GM12878 (cell line): ENCODE measurements around the gene HERC6. TPM values are rescaled to one million over a fixed set of nuclear protein-coding genes. Genes with fewer than 3 reads are reported as not detected.

ENCODE experiments used
- ATAC-seq: fragments of 200-7000 bp; cut with Tn5 transposase; 3 replicates; pipeline ENCODE4 v1.9.1; 2020; ENCODE audit warnings: mild to moderate bottlenecking, moderate library complexity
- BruUV-seq: library from RNA; stranded (reverse); fragments of 400-500 nt; replicated peaks from 2 replicates; lab custom pipeline; 2021; lab: Mats Ljungman, UMichigan
- CTCF ChIA-PET: fragments of 300-600 bp; sonication (Branson Sonifier 250); formaldehyde crosslinking; extraction: SDS; loops from one replicate; lab custom pipeline; 2021; ENCODE audit warnings: inconsistent platforms; lab: Yijun Ruan, JAX
- POLR2A ChIA-PET: fragments of 350-600 bp; formaldehyde crosslinking; extraction: SDS; loops from one replicate; lab custom pipeline; 2021; ENCODE audit warnings: inconsistent platforms; lab: Charles Lee
- RAD21 ChIA-PET: fragments of 300-600 bp; sonication (Branson Sonifier 250); formaldehyde crosslinking; loops from one replicate; lab custom pipeline; 2023; ENCODE audit warnings: antibody characterized with exemption; ENCODE audit not compliant: unreplicated experiment; lab: Charles Lee
- SMC1A ChIA-PET: fragments of 300-600 bp; sonication (Branson Sonifier 250); formaldehyde crosslinking; loops from one replicate; lab custom pipeline; 2023; ENCODE audit not compliant: unreplicated experiment, uncharacterized antibody; lab: Charles Lee
- DNase-seq: peaks from one replicate; pipeline ENCODE4 v3.0.0-alpha.2; 2011; ENCODE audit warnings: low read depth, low spot score
- FAIRE-seq: peaks from 3 replicates; lab custom pipeline; 2011; peaks lifted over from hg19 to GRCh38; lab: Jason Lieb, UNC
- H2AFZ ChIP-seq: 2 replicates; pipeline ENCODE4 v1.6.0; 2011; ENCODE audit warnings: low read depth, low read length, control low read depth; ENCODE audit not compliant: control insufficient read depth
- H3K27ac ChIP-seq: 2 replicates; pipeline ENCODE4 v1.5.1; 2011; ENCODE audit warnings: control low read depth; ENCODE audit not compliant: control insufficient read depth, insufficient read depth
- H3K27me3 ChIP-seq, 2 experiments: replicated peaks in 1 of 2; 2 replicates each; pipeline versions ENCODE4 v1.6.0 to v1.6.1; 2011; ENCODE audit warnings: low read length in 1 of 2; ENCODE audit not compliant: control insufficient read depth in 2 of 2, insufficient read depth in 2 of 2
- H3K36me3 ChIP-seq, 2 experiments: 2 replicates each; pipeline ENCODE4 v1.5.1; 2011; ENCODE audit warnings: low read length in 1 of 2; ENCODE audit not compliant: control insufficient read depth in 2 of 2, insufficient read depth in 2 of 2
- H3K4me1 ChIP-seq: 2 replicates; pipeline ENCODE4 v1.6.1; 2011; ENCODE audit warnings: mild to moderate bottlenecking, low read length, moderate library complexity, mixed read lengths; ENCODE audit not compliant: control insufficient read depth, insufficient read depth
- H3K4me2 ChIP-seq: 2 replicates; pipeline ENCODE4 v1.6.0; 2011; ENCODE audit warnings: control low read depth; ENCODE audit not compliant: control insufficient read depth, insufficient read depth
- H3K4me3 ChIP-seq: fragments of 200-600 bp; sonication (generic); 2 replicates; pipeline ENCODE4 v1.5.1; 2016
- H3K79me2 ChIP-seq: 2 replicates; pipeline ENCODE4 v1.6.0; 2011; ENCODE audit warnings: low read length; ENCODE audit not compliant: control insufficient read depth, insufficient read depth
- H3K9ac ChIP-seq: 2 replicates; pipeline ENCODE4 v1.8.0; 2011; ENCODE audit warnings: low read length, control low read depth, mixed read lengths; ENCODE audit not compliant: control insufficient read depth, insufficient read depth
- H3K9me3 ChIP-seq: replicated peaks from 3 replicates; pipeline ENCODE4 v1.5.1; 2011; ENCODE audit warnings: mild to moderate bottlenecking, low read length; ENCODE audit not compliant: control insufficient read depth, insufficient read depth
- H4K20me1 ChIP-seq: 2 replicates; pipeline ENCODE4 v1.6.0; 2011; ENCODE audit not compliant: control insufficient read depth, insufficient read depth
- BMI1 ChIP-seq: fragments of 450-650 bp; IDR thresholded peaks from 2 replicates; pipeline ENCODE4 v1.6.1; 2016; ENCODE audit warnings: mild to moderate bottlenecking, moderate library complexity, borderline replicate concordance
- NBN ChIP-seq: fragments of 450-650 bp; IDR thresholded peaks from 2 replicates; pipeline ENCODE4 v1.6.1; 2016
- NR2F1 ChIP-seq: fragments of 450-650 bp; conservative IDR thresholded peaks from 2 replicates; pipeline ENCODE4 v1.6.1; 2017; ENCODE audit warnings: mild to moderate bottlenecking
- RUNX3 ChIP-seq: IDR thresholded peaks from 2 replicates; pipeline ENCODE4 v1.6.1; 2012; ENCODE audit warnings: low read length, inconsistent platforms
- USF1 ChIP-seq: IDR thresholded peaks from 2 replicates; pipeline ENCODE4 v1.6.1; 2011; ENCODE audit warnings: borderline replicate concordance, low read depth, mild to moderate bottlenecking, moderate library complexity, mixed read lengths, low read length; ENCODE audit not compliant: insufficient read depth; ENCODE audit errors: extremely low read length
- WGBS: methylation state at CpG from one replicate; pipeline ENCODE4 v1.1.6; 2016; ENCODE audit warnings: low lambda C conversion rate; ENCODE audit not compliant: insufficient replicate concordance, insufficient coverage; ENCODE audit errors: missing lambda C conversion rate; 5-methylcytosine and 5-hydroxymethylcytosine counted together
- in situ Hi-C: fragments of 300-500 bp; cut with MboI; formaldehyde crosslinking; loops from 9 replicates; pipeline ENCODE4 v1.14.3; 2018; ENCODE audit warnings: mixed read lengths
- intact Hi-C: fragments of 100-400 bp; cut with micrococcal nuclease; formaldehyde crosslinking; loops from one replicate; pipeline ENCODE4 v1.14.2; 2022; ENCODE audit not compliant: unreplicated experiment
- polyA plus RNA-seq, 11 experiments: library from polyadenylated mRNA; depleted of rRNA in 4 of 11; unstranded in 6 of 11; stranded (reverse) in 5 of 11; fragments of >200 nt; fragmentation: Nextera tagmentation in 4 of 11; fragmentation: Illumina TruSeq in 1 of 11; extraction: Ambion mirVana in 4 of 11; extraction: Trizol in 1 of 11; gene quantifications; 1 replicate in 1 of 11; 2 replicates in 10 of 11; pipeline versions ENCODE4 v1.2.1 to v1.2.3, GENCODE V29; 2011 to 2016; ENCODE audit warnings: inconsistent platforms in 2 of 11, missing spikeins in 2 of 11, low read depth in 1 of 11
- total RNA-seq, 4 experiments: library from RNA; depleted of rRNA in 3 of 4; stranded (reverse); fragments of >200 nt in 3 of 4; fragmentation: Illumina TruSeq in 1 of 4; extraction: Trizol in 1 of 4; gene quantifications; 2 replicates each; pipeline versions ENCODE4 v1.2.1 to v1.2.3, GENCODE V29; 2013 to 2021
- TF ChIP-seq, protein P1 (sequence below): fragments of 450-650 bp; IDR thresholded peaks from 2 replicates; pipeline ENCODE4 v1.6.1; 2017; ENCODE audit warnings: borderline replicate concordance

HERC6 gene
- total and polyA plus RNA-seq, 10 of the 15 experiments (the other 5 are each of a cell fraction or from before 2014, with no cell fraction given), result 1.7 to 26.4 (median 5.9) TPM

- in situ Hi-C loops (no loop called here), intact Hi-C loops (no loop called here)
- BruUV-seq, result no TSS peak
- ChIA-PET RAD21 (no interaction called here), CTCF (interaction anchor here (1.1 kb wide), 1 partner anchor 34 kb away, joined by 5 read pairs; no protein-coding TSS in a partner anchor), SMC1A (no interaction called here), POLR2A (no interaction called here)
- ATAC-seq (no peak), FAIRE-seq (no peak), DNase-seq (no peak)
- no peak for TF ChIP-seq NR2F1
- no peak for TF ChIP-seq USF1
- no peak for TF ChIP-seq RUNX3
- no peak for TF ChIP-seq BMI1
- TF ChIP-seq, protein P1, sequence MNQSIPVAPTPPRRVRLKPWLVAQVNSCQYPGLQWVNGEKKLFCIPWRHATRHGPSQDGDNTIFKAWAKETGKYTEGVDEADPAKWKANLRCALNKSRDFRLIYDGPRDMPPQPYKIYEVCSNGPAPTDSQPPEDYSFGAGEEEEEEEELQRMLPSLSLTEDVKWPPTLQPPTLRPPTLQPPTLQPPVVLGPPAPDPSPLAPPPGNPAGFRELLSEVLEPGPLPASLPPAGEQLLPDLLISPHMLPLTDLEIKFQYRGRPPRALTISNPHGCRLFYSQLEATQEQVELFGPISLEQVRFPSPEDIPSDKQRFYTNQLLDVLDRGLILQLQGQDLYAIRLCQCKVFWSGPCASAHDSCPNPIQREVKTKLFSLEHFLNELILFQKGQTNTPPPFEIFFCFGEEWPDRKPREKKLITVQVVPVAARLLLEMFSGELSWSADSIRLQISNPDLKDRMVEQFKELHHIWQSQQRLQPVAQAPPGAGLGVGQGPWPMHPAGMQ, result no peak
- TF ChIP-seq NBN, result no peak
- Histone ChIP-seq H3K79me2 (no peaks in the 10 kb centered on the region), H3K9ac (no peak overlapping the region), H3K9me3 (no peaks in the 10 kb centered on the region), H2AFZ (no peak overlapping the region), H3K4me3 (no peak overlapping the region), H3K36me3 (no peaks in the 10 kb centered on the region), H3K4me2 (no peak overlapping the region), H3K27me3 (no peaks in the 10 kb centered on the region), H3K4me1 (no peaks in the 10 kb centered on the region), H3K27ac (no peak overlapping the region), H4K20me1 (no peaks in the 10 kb centered on the region)
- 59% methylated on average over 11 of the region's 11 CpGs for WGBS
Measured at GRCh38 chr4:88335092-88335665, 43.5 kb upstream of the HERC6 start.
